Thyroid gland (tissue), 4 donors: ENCODE results near the gene TIAL1. TPM values are rescaled to one million over a fixed set of nuclear protein-coding genes. Genes with fewer than 3 reads are reported as not detected.

Experiments used
- DNase-seq, 2 donors: peaks; one replicate each; pipeline ENCODE4 v3.0.0-alpha.2; 2019
- H3K27ac ChIP-seq, 3 donors: fragments of 200-600 bp; sonication (generic); 1 replicate in 2 of 3; 2 replicates in 1 of 3; pipeline ENCODE4 v1.5.1; 2016 to 2019; ENCODE audit warnings: mild to moderate bottlenecking in 1 of 3, moderate library complexity in 1 of 3
- H3K27me3 ChIP-seq: fragments of 200-600 bp; sonication (generic); one replicate; pipeline ENCODE4 v1.5.1; 2019
- H3K36me3 ChIP-seq, 2 donors: fragments of 200-600 bp; sonication (generic); one replicate each; pipeline ENCODE4 v1.5.1; 2016 to 2019
- H3K4me1 ChIP-seq, 2 donors: fragments of 200-600 bp; sonication (generic); one replicate each; pipeline ENCODE4 v1.5.1; 2017 to 2019
- H3K4me3 ChIP-seq, 3 donors: fragments of 200-600 bp; sonication (generic); replicated peaks in 1 of 3; 1 replicate in 2 of 3; 2 replicates in 1 of 3; pipeline ENCODE4 v1.5.1; 2016; ENCODE audit warnings: mild to moderate bottlenecking in 1 of 3
- H3K9me3 ChIP-seq: fragments of 200-600 bp; sonication (generic); one replicate; pipeline ENCODE4 v1.5.1; 2017
- CTCF ChIP-seq, 6 experiments: fragments of 200-600 bp in 3 of 6; fragments of 450-650 bp in 3 of 6; sonication (generic) in 3 of 6; IDR thresholded peaks; one replicate each; pipeline ENCODE4 v1.5.1; 2016 to 2019; ENCODE audit warnings: antibody characterized with exemption in 6 of 6, mild to moderate bottlenecking in 2 of 6, inconsistent platforms in 1 of 6, moderate library complexity in 1 of 6
- POLR2A ChIP-seq, 2 donors: fragments of 450-650 bp; IDR thresholded peaks; one replicate each; pipeline ENCODE4 v1.6.1; 2017; ENCODE audit warnings: antibody characterized with exemption in 2 of 2, mild to moderate bottlenecking in 2 of 2, moderate library complexity in 1 of 2
- WGBS, 2 donors: methylation state at CpG; one replicate each; pipeline ENCODE4 v1.1.5; 2017; 5-methylcytosine and 5-hydroxymethylcytosine counted together
- intact Hi-C: fragments of 100-400 bp; cut with DNase I; formaldehyde crosslinking; loops from one replicate; pipeline ENCODE4 v1.15.1; 2023
- total RNA-seq, 4 donors: library from RNA; depleted of rRNA; stranded (reverse); fragments of >200 nt; gene quantifications; one replicate each; pipeline ENCODE4 v1.2.3, GENCODE V29; 2016

TIAL1 gene
- total RNA-seq, 4 donors from 2014 or later = 89.3 to 119 (median 95.5) TPM

DNA sequence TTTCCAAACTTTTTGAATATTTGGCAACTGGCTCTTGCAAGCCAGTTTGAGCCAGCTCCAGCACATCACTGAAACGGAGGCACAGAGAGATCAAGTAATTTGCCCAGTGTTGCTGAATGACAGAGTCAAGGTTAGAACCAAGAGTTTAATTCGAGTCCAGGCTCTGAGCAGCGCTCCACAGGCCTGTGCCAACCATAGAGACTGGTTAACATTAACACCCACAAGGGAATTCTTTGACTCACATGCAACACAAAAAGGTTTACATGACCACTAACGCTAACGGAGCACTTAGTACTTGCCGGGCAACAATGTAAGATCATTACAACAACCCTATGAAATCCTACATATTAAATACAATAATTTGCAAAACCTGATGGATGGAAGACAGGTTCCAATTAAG is 55.7 kb downstream of the TIAL1 start:
- H3K4me3 ChIP-seq = no peak overlapping the region
- H3K9me3 ChIP-seq = no peaks in the 10 kb centered on the region
- no peak overlapping the region for H3K27ac ChIP-seq
- H3K4me1 ChIP-seq = peaks cover 20 to 39% of the 10 kb centered on the region in 2 donors
- DNase-seq = no peak
- H3K27me3 ChIP-seq = no peaks in the 10 kb centered on the region
- intact Hi-C loops = loop anchor here (10.0 kb wide), 1 partner anchor 54 kb away; the partner anchor contains the start of gene TIAL1
- TF ChIP-seq CTCF (IDR thresholded peaks at IDR 0.05) = no peak
- no peak for TF ChIP-seq POLR2A (IDR thresholded peaks at IDR 0.05)
- 66 to 82% methylated on average over 6 of the region's 6 CpGs for WGBS, 2 donors
- no peaks in the 10 kb centered on the region for H3K36me3 ChIP-seq

GRCh38 chr10:119540038-119540437 is 56.7 kb downstream of the TIAL1 start:
- no peak overlapping the region for H3K27ac ChIP-seq
- TF ChIP-seq POLR2A (IDR thresholded peaks at IDR 0.05) = no peak
- no peak for TF ChIP-seq CTCF (IDR thresholded peaks at IDR 0.05)
- H3K27me3 ChIP-seq = no peaks in the 10 kb centered on the region
- no peak for DNase-seq
- WGBS, 2 donors = 95 to 96% methylated on average over 4 of the region's 4 CpGs
- intact Hi-C loops = loop anchor here (10.0 kb wide), 1 partner anchor 55 kb away; the partner anchor contains the start of gene TIAL1
- H3K9me3 ChIP-seq = no peaks in the 10 kb centered on the region
- H3K36me3 ChIP-seq = no peaks in the 10 kb centered on the region
- no peak overlapping the region for H3K4me3 ChIP-seq
- H3K4me1 ChIP-seq = peaks cover 20 to 38% of the 10 kb centered on the region in 2 donors

DNA sequence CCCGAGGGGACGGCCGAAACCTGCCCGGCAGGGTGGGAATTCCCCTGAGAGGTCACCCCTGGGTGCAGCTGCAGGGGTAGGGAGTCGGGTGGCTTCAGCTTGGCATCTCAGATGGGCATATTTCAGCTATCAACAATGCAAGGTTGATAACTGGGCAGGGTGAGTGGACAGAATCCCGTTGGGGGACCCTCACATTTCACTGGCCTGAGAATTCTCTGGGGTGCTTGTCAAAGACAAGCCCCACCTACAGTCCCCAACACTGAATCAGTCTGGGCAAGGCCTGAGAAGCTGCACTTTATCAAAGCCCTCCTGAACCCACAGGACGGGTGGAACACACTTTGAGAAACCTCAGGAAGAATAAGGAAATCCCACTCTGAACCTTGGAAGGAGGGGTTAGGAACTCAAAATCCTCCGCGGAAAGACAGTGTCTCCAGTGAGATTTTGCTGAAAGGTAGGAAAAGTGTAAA is 57.4 kb downstream of the TIAL1 start:
- peaks cover 15 to 32% of the 10 kb centered on the region in 2 donors for H3K4me1 ChIP-seq
- H3K27ac ChIP-seq = peak overlapping the region in 1 of 3 donors; percentile 7
- no peaks in the 10 kb centered on the region for H3K36me3 ChIP-seq
- H3K9me3 ChIP-seq = no peaks in the 10 kb centered on the region
- no peaks in the 10 kb centered on the region for H3K27me3 ChIP-seq
- no peak for DNase-seq
- no peak overlapping the region for H3K4me3 ChIP-seq
- intact Hi-C loops = no loop called here
- TF ChIP-seq CTCF (IDR thresholded peaks at IDR 0.05) (no peak), POLR2A (IDR thresholded peaks at IDR 0.05) (no peak)
- WGBS, 2 donors = 88 to 89% methylated on average over 8 to 9 of the region's 9 CpGs

GRCh38 chr10:119538632-119539358 is 58.0 kb downstream of the TIAL1 start:
- DNase-seq = no peak
- H3K4me3 ChIP-seq = no peak overlapping the region

More at GRCh38 chr10:119538632-119539358, 58.0 kb downstream of the TIAL1 start:
- Histone ChIP-seq H3K36me3 (no peaks in the 10 kb centered on the region), H3K9me3 (no peaks in the 10 kb centered on the region), H3K27ac (peak overlapping the region in 2 of 3 donors; percentile 6 to 26), H3K4me1 (peaks cover 9 to 28% of the 10 kb centered on the region in 2 donors), H3K27me3 (no peaks in the 10 kb centered on the region)
- intact Hi-C loops = no loop called here
- WGBS, 2 donors = 71 to 80% methylated on average over 6 to 9 of the region's 9 CpGs
- TF ChIP-seq CTCF (IDR thresholded peaks at IDR 0.05) (no peak), POLR2A (IDR thresholded peaks at IDR 0.05) (no peak)
